H1 (cell line): Measurements from ENCODE around the gene CAMKMT. TPM values are rescaled to one million over a fixed set of nuclear protein-coding genes. Genes with fewer than 3 reads are reported as not detected.

Source experiments
- CTCF ChIA-PET: fragments of 300-600 bp; sonication (Branson Sonifier 250); formaldehyde crosslinking; loops from one replicate; lab custom pipeline; 2021; ENCODE audit not compliant: partially characterized antibody; lab: Charles Lee
- POLR2A ChIA-PET: fragments of 300-600 bp; sonication (Branson Sonifier 250); formaldehyde crosslinking; loops from one replicate; lab custom pipeline; 2021; ENCODE audit warnings: inconsistent platforms; ENCODE audit not compliant: partially characterized antibody; lab: Charles Lee
- DNase-seq, 2 experiments: peaks; one replicate each; pipeline versions ENCODE4 v3.0.0 to v3.0.0-alpha.2; 2010 to 2022; ENCODE audit warnings: low spot score in 2 of 2, low read depth in 1 of 2, mixed read lengths in 1 of 2
- FAIRE-seq: peaks from 2 replicates; lab custom pipeline; 2011; peaks lifted over from hg19 to GRCh38; lab: Jason Lieb, UNC
- H2AFZ ChIP-seq: 2 replicates; pipeline ENCODE4 v1.8.1; 2012; ENCODE audit warnings: low read length, inconsistent platforms
- H2AK5ac ChIP-seq: 2 replicates; pipeline ENCODE4 v1.6.1; 2013; ENCODE audit warnings: low read depth, low read length
- H2BK120ac ChIP-seq: replicated peaks from 2 replicates; pipeline ENCODE3; 2013; ENCODE audit warnings: low read depth, low read length, inconsistent platforms
- H2BK12ac ChIP-seq: 2 replicates; pipeline ENCODE4 v1.6.1; 2013; ENCODE audit warnings: low read depth, low read length
- H2BK15ac ChIP-seq: 2 replicates; pipeline ENCODE4 v1.6.1; 2013; ENCODE audit warnings: low read length
- H2BK20ac ChIP-seq: 2 replicates; pipeline ENCODE4 v1.6.1; 2013; ENCODE audit warnings: low read length
- H2BK5ac ChIP-seq: 2 replicates; pipeline ENCODE4 v1.6.1; 2013; ENCODE audit warnings: low read depth, low read length
- H3K14ac ChIP-seq: 2 replicates; pipeline ENCODE4 v1.6.1; 2013; ENCODE audit warnings: inconsistent platforms; ENCODE audit not compliant: insufficient read length
- H3K18ac ChIP-seq: 2 replicates; pipeline ENCODE4 v1.6.1; 2013; ENCODE audit warnings: low read length; ENCODE audit errors: extremely low read depth
- H3K23ac ChIP-seq: 2 replicates; pipeline ENCODE4 v1.6.1; 2013; ENCODE audit warnings: inconsistent platforms; ENCODE audit not compliant: insufficient read length
- H3K23me2 ChIP-seq: 2 replicates; pipeline ENCODE4 v1.6.1; 2013; ENCODE audit warnings: low read depth, low read length
- H3K27ac ChIP-seq: 2 replicates; pipeline ENCODE4 v1.6.1; 2011; ENCODE audit warnings: low read depth, low read length, inconsistent platforms
- H3K27me3 ChIP-seq, 4 experiments: replicated peaks in 1 of 4; 1 replicate in 1 of 4; 2 replicates in 3 of 4; pipeline versions ENCODE4 v1.6.1 to v1.8.1; 2011 to 2013; ENCODE audit warnings: low read length in 3 of 4, mild to moderate bottlenecking in 3 of 4, inconsistent platforms in 2 of 4, mixed read lengths in 2 of 4, moderate library complexity in 1 of 4; ENCODE audit not compliant: control insufficient read depth in 3 of 4, insufficient read depth in 3 of 4; ENCODE audit errors: extremely low read depth in 1 of 4
- H3K36me3 ChIP-seq, 4 experiments: 2 replicates each; pipeline versions ENCODE4 v1.6.1 to v1.8.1; 2011 to 2013; ENCODE audit warnings: mild to moderate bottlenecking in 4 of 4, low read length in 3 of 4, moderate library complexity in 2 of 4, control low read depth in 1 of 4, inconsistent platforms in 1 of 4; ENCODE audit not compliant: insufficient read depth in 4 of 4, control insufficient read depth in 2 of 4
- H3K4ac ChIP-seq: replicated peaks from 2 replicates; pipeline ENCODE3; 2013; ENCODE audit warnings: low read length, low read depth, mixed read lengths, inconsistent platforms; ENCODE audit not compliant: insufficient read length
- H3K4me1 ChIP-seq, 4 experiments: replicated peaks in 1 of 4; 1 replicate in 1 of 4; 2 replicates in 3 of 4; pipeline versions ENCODE4 v1.6.1 to v1.8.1; 2011 to 2013; ENCODE audit warnings: low read length in 3 of 4, inconsistent platforms in 2 of 4, mixed read lengths in 1 of 4; ENCODE audit not compliant: insufficient read depth in 4 of 4, control insufficient read depth in 3 of 4
- H3K4me2 ChIP-seq, 2 experiments: 2 replicates each; pipeline versions ENCODE4 v1.6.1 to v1.8.1; 2011 to 2013; ENCODE audit warnings: low read depth in 2 of 2, low read length in 2 of 2, control low read depth in 1 of 2, inconsistent platforms in 1 of 2, mild to moderate bottlenecking in 1 of 2; ENCODE audit not compliant: insufficient read depth in 1 of 2
- H3K4me3 ChIP-seq, 4 experiments: fragments of 200-600, 300-600 bp in 1 of 4; sonication (generic), shearing (Covaris generic), sonication (Bioruptor Twin) in 1 of 4; 2 replicates each; pipeline versions ENCODE4 v1.5.1 to v1.8.1; 2011 to 2016; ENCODE audit warnings: low read length in 4 of 4, low read depth in 3 of 4, control low read depth in 2 of 4, inconsistent platforms in 2 of 4, mild to moderate bottlenecking in 2 of 4, mixed read lengths in 1 of 4, moderate library complexity in 1 of 4; ENCODE audit not compliant: insufficient read depth in 2 of 4; ENCODE audit errors: extremely low read depth in 1 of 4
- H3K56ac ChIP-seq: replicated peaks from 2 replicates; pipeline ENCODE3; 2013; ENCODE audit warnings: low read depth, mild to moderate bottlenecking, mixed read lengths, low read length, inconsistent platforms; ENCODE audit not compliant: insufficient read length
- H3K79me1 ChIP-seq: 2 replicates; pipeline ENCODE4 v1.6.1; 2013; ENCODE audit warnings: low read depth, low read length, control low read depth
- H3K79me2 ChIP-seq, 2 experiments: 2 replicates each; pipeline versions ENCODE4 v1.6.1 to v1.8.1; 2012 to 2013; ENCODE audit warnings: low read length in 2 of 2, mild to moderate bottlenecking in 2 of 2, inconsistent platforms in 1 of 2; ENCODE audit not compliant: insufficient read depth in 2 of 2, control insufficient read depth in 1 of 2
- H3K9ac ChIP-seq, 4 experiments: replicated peaks in 1 of 4; 1 replicate in 1 of 4; 2 replicates in 3 of 4; pipeline versions ENCODE4 v1.6.1 to v1.8.1; 2011 to 2013; ENCODE audit warnings: low read depth in 3 of 4, low read length in 3 of 4, control low read depth in 2 of 4, mild to moderate bottlenecking in 2 of 4, moderate library complexity in 2 of 4, inconsistent platforms in 1 of 4; ENCODE audit errors: extremely low read depth in 1 of 4
- H3K9me3 ChIP-seq, 2 experiments: 2 replicates each; pipeline versions ENCODE4 v1.6.1 to v1.8.1; 2012 to 2013; ENCODE audit warnings: mild to moderate bottlenecking in 2 of 2, moderate library complexity in 2 of 2, control low read depth in 1 of 2, inconsistent platforms in 1 of 2, low read depth in 1 of 2, low read length in 1 of 2, mixed read lengths in 1 of 2; ENCODE audit not compliant: insufficient read depth in 2 of 2
- H4K20me1 ChIP-seq, 2 experiments: replicated peaks in 1 of 2; 2 replicates each; pipeline versions ENCODE3 to v1.8.1; 2011 to 2013; ENCODE audit warnings: inconsistent platforms in 2 of 2, low read length in 2 of 2, mild to moderate bottlenecking in 1 of 2; ENCODE audit not compliant: insufficient read depth in 2 of 2, control insufficient read depth in 1 of 2
- H4K5ac ChIP-seq: 2 replicates; pipeline ENCODE4 v1.6.1; 2013; ENCODE audit warnings: low read length, low read depth, mixed read lengths, inconsistent platforms; ENCODE audit not compliant: insufficient read length
- H4K8ac ChIP-seq: 2 replicates; pipeline ENCODE4 v1.8.0; 2013; ENCODE audit warnings: mild to moderate bottlenecking, moderate library complexity, low read length, inconsistent platforms; ENCODE audit not compliant: insufficient read depth; ENCODE audit errors: extremely low read depth
- H4K91ac ChIP-seq: replicated peaks from 2 replicates; pipeline ENCODE3; 2013; ENCODE audit warnings: low read length, mixed read lengths, inconsistent platforms; ENCODE audit not compliant: insufficient read length
- BRCA1 ChIP-seq: IDR thresholded peaks from 2 replicates; pipeline ENCODE4 v1.6.1; 2012; ENCODE audit warnings: low read depth, low read length, improper control_type of control experiment
- EZH2 ChIP-seq: fragments of 200-600 bp; sonication (generic); IDR thresholded peaks from 2 replicates; pipeline ENCODE4 v1.7.1; 2012; ENCODE audit warnings: low read depth, mild to moderate bottlenecking, moderate library complexity, low read length, inconsistent platforms; ENCODE audit not compliant: severe bottlenecking
- GABPA ChIP-seq: IDR thresholded peaks from 2 replicates; pipeline ENCODE4 v1.6.1; 2011; ENCODE audit warnings: mild to moderate bottlenecking, low read length, moderate library complexity, borderline replicate concordance; ENCODE audit not compliant: insufficient read depth
- HDAC2 ChIP-seq, 2 experiments: fragments of 300-600 bp in 1 of 2; sonication (generic) in 1 of 2; IDR thresholded peaks; 2 replicates each; pipeline ENCODE4 v1.6.1; 2011 to 2012; ENCODE audit warnings: low read depth in 2 of 2, low read length in 2 of 2, mild to moderate bottlenecking in 2 of 2, moderate library complexity in 2 of 2, borderline replicate concordance in 1 of 2, inconsistent platforms in 1 of 2
- NANOG ChIP-seq: IDR thresholded peaks from 2 replicates; pipeline ENCODE4 v1.6.1; 2011; ENCODE audit warnings: low read length, low read depth, mild to moderate bottlenecking, inconsistent platforms; ENCODE audit not compliant: insufficient read depth, poor library complexity, severe bottlenecking
- RBBP5 ChIP-seq: IDR thresholded peaks from 2 replicates; pipeline ENCODE4 v1.7.1; 2012; ENCODE audit warnings: low read depth, mild to moderate bottlenecking, inconsistent platforms, low read length, moderate library complexity, borderline replicate concordance
- SAP30 ChIP-seq: fragments of 300-600 bp; sonication (generic); IDR thresholded peaks from 2 replicates; pipeline ENCODE4 v1.7.1; 2012; ENCODE audit warnings: low read length, moderate library complexity, mild to moderate bottlenecking, inconsistent platforms; ENCODE audit not compliant: insufficient read depth, insufficient replicate concordance
- SIX5 ChIP-seq: IDR thresholded peaks from 2 replicates; pipeline ENCODE4 v1.6.1; 2011; ENCODE audit warnings: mild to moderate bottlenecking, low read depth, low read length
- WGBS, 2 experiments: shearing (Covaris generic) in 1 of 2; methylation state at CpG; one replicate each; pipeline versions ENCODE4 v1.1.6 to v1.1.7; 2013 to 2015; ENCODE audit warnings: low lambda C conversion rate in 2 of 2, mixed read lengths in 2 of 2, inconsistent platforms in 1 of 2, low coverage in 1 of 2, missing lambda C conversion rate in 1 of 2; ENCODE audit not compliant: insufficient replicate concordance in 2 of 2, insufficient coverage in 1 of 2, insufficient read length in 1 of 2; ENCODE audit errors: extremely low coverage in 1 of 2, missing lambda C conversion rate in 1 of 2; 5-methylcytosine and 5-hydroxymethylcytosine counted together
- polyA plus RNA-seq, 7 experiments: library from polyadenylated mRNA; depleted of rRNA in 3 of 7; stranded (reverse) in 5 of 7; unstranded in 2 of 7; fragments of >200 nt in 5 of 7; fragments of 200-250 nt in 2 of 7; gene quantifications; 1 replicate in 5 of 7; 2 replicates in 1 of 7; 4 replicates in 1 of 7; pipeline versions ENCODE4 v1.2.1 to v1.2.3, GENCODE V29; 2011 to 2013; ENCODE audit warnings: missing spikeins in 2 of 7, mixed read lengths in 2 of 7
- total RNA-seq: library from RNA; stranded (reverse); fragmentation: NEBNext Ultra II Directional; extraction: Animal tissue kit (Norgen Biotek cat#: 25700); gene quantifications from 2 replicates; pipeline ENCODE4 v1.2.1, GENCODE V29; 2021

The CAMKMT gene
- total and polyA plus RNA-seq, 2 of the 8 experiments (the other 6 are each of a cell fraction or from before 2014, with no cell fraction given), result 14.7 to 22.4 TPM

- no peak overlapping the region for H3K9ac ChIP-seq
- H3K23ac ChIP-seq, result no peak overlapping the region
- no peak overlapping the region for H3K4ac ChIP-seq
- H2AK5ac ChIP-seq, result no peak overlapping the region
- no peak overlapping the region for H2BK12ac ChIP-seq
- FAIRE-seq (no peak), DNase-seq (no peak)
- no peaks in the 10 kb centered on the region for H4K20me1 ChIP-seq
- H4K91ac ChIP-seq, result no peak overlapping the region
- H3K36me3 ChIP-seq, result peaks cover 0 to 34% (median 20%) of the 10 kb centered on the region in 4 experiments; a peak in 7 of 8 replicates
- peaks cover 0 to 3% (median 1%) of the 10 kb centered on the region in 4 experiments; a peak in 1 of 7 replicates for H3K4me1 ChIP-seq
- no peak overlapping the region for H4K8ac ChIP-seq
- no peak overlapping the region for H4K5ac ChIP-seq
- H2BK20ac ChIP-seq, result no peak overlapping the region
- H3K23me2 ChIP-seq, result no peaks in the 10 kb centered on the region
- no peak overlapping the region for H3K4me3 ChIP-seq
- H3K27me3 ChIP-seq, result no peaks in the 10 kb centered on the region
- H3K14ac ChIP-seq, result no peak overlapping the region
- H2AFZ ChIP-seq, result no peak overlapping the region
- POLR2A ChIA-PET, result interaction anchor here (0.6 kb wide), 1 partner anchor 299 kb away, joined by 3 read pairs; no protein-coding TSS in a partner anchor
- 80% methylated on average over 13 of the region's 13 CpGs; no CpG with 5 or more reads in 1 of the 2 experiments for WGBS, 2 experiments
- H2BK5ac ChIP-seq, result no peak overlapping the region
- H3K9me3 ChIP-seq, result no peaks in the 10 kb centered on the region
- H3K27ac ChIP-seq, result no peak overlapping the region
- no peak overlapping the region for H3K4me2 ChIP-seq
- H2BK15ac ChIP-seq, result no peak overlapping the region
- CTCF ChIA-PET, result interaction anchor here (0.6 to 1.3 kb wide), 3 partner anchors 9 to 283 kb away, joined by 3 to 4 read pairs (median 3); no protein-coding TSS in a partner anchor
- no peak overlapping the region for H3K18ac ChIP-seq
- no peak overlapping the region for H2BK120ac ChIP-seq
- no peaks in the 10 kb centered on the region for H3K79me2 ChIP-seq
- no peaks in the 10 kb centered on the region for H3K79me1 ChIP-seq
- H3K56ac ChIP-seq, result no peak overlapping the region
- TF ChIP-seq BRCA1 (no peak), SIX5 (no peak), RBBP5 (no peak), SAP30 (no peak), EZH2 (no peak), NANOG (no peak), HDAC2 (IDR thresholded peaks at IDR 0.05; ENCODE audit: borderline replicate concordance in 1 of 2, low read depth in 2 of 2, low read length in 2 of 2) (no peak), GABPA (no peak)
These were observed 35.0 kb upstream of the CAMKMT start for GRCh38 chr2:44326548-44327264.
